ENCODE measurements around the gene PSMD8. TPM values are rescaled to one million over a fixed set of nuclear protein-coding genes. Genes with fewer than 3 reads are reported as not detected.
A peak's percentile ranks its signal among the peaks of the same experiment; 100 is the strongest.

The PSMD8 gene
- total RNA-seq, 1 donor, result 285 TPM

DNA sequence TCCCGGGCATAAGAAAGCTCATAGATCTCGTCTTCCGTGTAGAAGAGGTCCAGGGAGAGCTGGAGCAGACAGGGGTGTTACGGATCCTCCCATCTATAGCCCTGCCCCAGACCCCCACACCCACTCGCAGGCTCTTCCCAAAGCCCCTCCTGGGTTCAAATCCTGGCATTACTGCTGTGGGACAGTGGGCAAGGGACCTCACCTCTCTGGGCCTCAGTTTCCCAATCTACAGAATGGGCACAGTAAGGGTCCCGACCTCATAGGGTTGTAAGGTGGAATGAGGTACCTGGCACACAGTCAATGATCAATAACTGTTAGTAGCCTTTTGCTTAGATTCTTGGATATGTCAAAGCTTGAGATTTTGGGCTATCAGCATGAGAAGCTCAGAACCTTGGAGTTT is 39.0 kb downstream of the PSMD8 start:
- Histone ChIP-seq H3K36me3 (ENCODE audit: insufficient read depth, low read length) (no peaks in the 10 kb centered on the region), H2AFZ (ENCODE audit: low read length) (no peak overlapping the region), H3K27me3 (ENCODE audit: insufficient read depth, low read length) (peaks cover 11% of the 10 kb centered on the region), H3K27ac (ENCODE audit: low read depth, low read length) (no peak overlapping the region), H3K4me2 (ENCODE audit: insufficient read depth, low read length) (no peak overlapping the region), H3K79me2 (ENCODE audit: insufficient read depth, low read length) (no peaks in the 10 kb centered on the region), H3K4me3 (ENCODE audit: insufficient read depth, low read length) (no peak overlapping the region), H3K4me1 (ENCODE audit: insufficient read depth, low read length) (no peaks in the 10 kb centered on the region), H3K9me3 (ENCODE audit: low read depth, low read length) (no peaks in the 10 kb centered on the region), H4K20me1 (ENCODE audit: insufficient read depth, low read length) (no peaks in the 10 kb centered on the region)
- DNase-seq (ENCODE audit: insufficient read length, low spot score, missing footprints), result no peak
- TF ChIP-seq, protein P1, sequence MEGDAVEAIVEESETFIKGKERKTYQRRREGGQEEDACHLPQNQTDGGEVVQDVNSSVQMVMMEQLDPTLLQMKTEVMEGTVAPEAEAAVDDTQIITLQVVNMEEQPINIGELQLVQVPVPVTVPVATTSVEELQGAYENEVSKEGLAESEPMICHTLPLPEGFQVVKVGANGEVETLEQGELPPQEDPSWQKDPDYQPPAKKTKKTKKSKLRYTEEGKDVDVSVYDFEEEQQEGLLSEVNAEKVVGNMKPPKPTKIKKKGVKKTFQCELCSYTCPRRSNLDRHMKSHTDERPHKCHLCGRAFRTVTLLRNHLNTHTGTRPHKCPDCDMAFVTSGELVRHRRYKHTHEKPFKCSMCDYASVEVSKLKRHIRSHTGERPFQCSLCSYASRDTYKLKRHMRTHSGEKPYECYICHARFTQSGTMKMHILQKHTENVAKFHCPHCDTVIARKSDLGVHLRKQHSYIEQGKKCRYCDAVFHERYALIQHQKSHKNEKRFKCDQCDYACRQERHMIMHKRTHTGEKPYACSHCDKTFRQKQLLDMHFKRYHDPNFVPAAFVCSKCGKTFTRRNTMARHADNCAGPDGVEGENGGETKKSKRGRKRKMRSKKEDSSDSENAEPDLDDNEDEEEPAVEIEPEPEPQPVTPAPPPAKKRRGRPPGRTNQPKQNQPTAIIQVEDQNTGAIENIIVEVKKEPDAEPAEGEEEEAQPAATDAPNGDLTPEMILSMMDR (IDR thresholded peaks at IDR 0.05; ENCODE audit: extremely low read depth, low read depth, low read length), result no peak

DNA sequence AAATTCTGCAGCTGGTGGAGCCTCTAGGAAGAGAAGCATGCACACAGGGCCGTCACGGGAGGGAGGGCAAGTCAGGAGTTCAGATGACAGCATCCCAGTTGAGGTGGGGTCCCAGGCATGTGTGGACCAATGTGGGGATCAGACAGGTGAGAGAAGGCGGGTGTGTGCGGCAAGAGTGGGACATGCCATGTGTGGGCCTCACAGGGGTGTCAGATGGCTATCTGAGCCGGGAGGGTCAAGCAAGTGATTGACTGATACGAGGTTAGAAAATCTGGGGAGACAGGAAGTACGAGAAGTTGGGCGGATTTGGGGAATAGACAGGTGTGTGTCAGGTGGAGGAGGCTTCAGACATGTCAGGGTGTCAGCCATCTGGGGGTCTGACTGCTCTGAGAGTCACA is 42.8 kb downstream of the PSMD8 start:
- Histone ChIP-seq H3K9me3 (ENCODE audit: low read depth, low read length) (no peaks in the 10 kb centered on the region), H3K4me3 (ENCODE audit: insufficient read depth, low read length) (no peak overlapping the region), H3K36me3 (ENCODE audit: insufficient read depth, low read length) (no peaks in the 10 kb centered on the region), H2AFZ (ENCODE audit: low read length) (no peak overlapping the region), H3K4me2 (ENCODE audit: insufficient read depth, low read length) (no peak overlapping the region), H3K4me1 (ENCODE audit: insufficient read depth, low read length) (no peaks in the 10 kb centered on the region), H3K79me2 (ENCODE audit: insufficient read depth, low read length) (no peaks in the 10 kb centered on the region), H4K20me1 (ENCODE audit: insufficient read depth, low read length) (no peaks in the 10 kb centered on the region), H3K27ac (ENCODE audit: low read depth, low read length) (no peak overlapping the region), H3K27me3 (ENCODE audit: insufficient read depth, low read length) (peaks cover 19% of the 10 kb centered on the region)
- DNase-seq (ENCODE audit: insufficient read length, low spot score, missing footprints), result no peak
- TF ChIP-seq, protein P1 (IDR thresholded peaks at IDR 0.05; ENCODE audit: extremely low read depth, low read depth, low read length), result no peak

DNA sequence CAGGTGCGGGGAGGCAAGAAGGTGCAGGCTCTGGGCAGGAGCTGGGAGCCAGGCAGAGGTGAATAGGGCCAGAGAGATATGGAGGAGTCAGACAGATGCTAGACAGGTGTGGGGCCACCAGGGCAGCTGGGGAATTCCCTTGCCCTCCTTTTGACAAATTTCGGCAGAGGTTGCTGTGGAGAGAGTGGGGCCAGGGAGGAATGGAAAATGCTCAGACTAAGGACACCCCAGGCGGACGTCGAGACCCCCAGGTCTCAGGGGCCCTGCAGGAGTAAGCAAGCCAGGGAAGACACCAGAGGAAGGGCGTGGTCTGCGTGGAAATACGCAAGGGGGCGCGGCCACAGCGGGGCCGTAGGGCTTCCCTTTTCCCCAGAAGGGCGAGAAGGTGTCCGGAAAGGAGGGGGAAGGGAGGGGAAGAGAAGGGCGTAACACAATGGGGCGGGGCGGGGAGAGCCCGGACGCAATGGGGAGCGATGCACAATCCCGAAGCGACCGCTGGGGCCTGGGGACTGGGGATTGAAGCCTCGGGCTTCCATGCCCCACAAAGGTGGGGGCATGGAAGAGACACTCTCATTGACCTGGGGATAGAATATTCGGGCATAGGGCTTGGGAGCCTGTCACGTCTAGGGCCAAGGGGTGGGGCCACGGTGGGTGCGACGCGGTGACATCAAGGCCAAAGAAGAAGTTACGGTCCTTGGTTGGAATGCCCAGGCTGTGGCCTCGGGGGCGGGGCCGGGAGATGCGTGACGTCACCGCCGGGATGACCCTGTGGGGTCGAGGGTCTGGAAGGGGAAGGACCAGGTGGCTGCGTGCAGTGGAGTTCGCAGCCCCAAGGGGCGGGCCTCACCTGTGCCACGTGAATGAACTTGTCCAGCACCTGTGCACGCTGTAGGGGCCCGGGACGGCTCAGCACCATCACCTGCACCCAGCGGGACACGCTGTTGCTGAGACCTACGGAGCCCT is 43.5 kb downstream of the PSMD8 start:
- H3K36me3 ChIP-seq (ENCODE audit: insufficient read depth, low read length), result no peaks in the 10 kb centered on the region
- H3K9me3 ChIP-seq (ENCODE audit: low read depth, low read length), result no peaks in the 10 kb centered on the region
- TF ChIP-seq, protein P1 (IDR thresholded peaks at IDR 0.05; ENCODE audit: extremely low read depth, low read depth, low read length), result no peak
- H3K4me1 ChIP-seq (ENCODE audit: insufficient read depth, low read length), result no peaks in the 10 kb centered on the region
- no peak overlapping the region for H2AFZ ChIP-seq (ENCODE audit: low read length)
- peak; percentile 58 for DNase-seq (ENCODE audit: insufficient read length, low spot score, missing footprints)
- no peak overlapping the region for H3K4me3 ChIP-seq (ENCODE audit: insufficient read depth, low read length)
- no peaks in the 10 kb centered on the region for H3K79me2 ChIP-seq (ENCODE audit: insufficient read depth, low read length)
- no peak overlapping the region for H3K27ac ChIP-seq (ENCODE audit: low read depth, low read length)
- H3K27me3 ChIP-seq (ENCODE audit: insufficient read depth, low read length), result peaks cover 19% of the 10 kb centered on the region
- no peaks in the 10 kb centered on the region for H4K20me1 ChIP-seq (ENCODE audit: insufficient read depth, low read length)
- H3K4me2 ChIP-seq (ENCODE audit: insufficient read depth, low read length), result no peak overlapping the region

DNA sequence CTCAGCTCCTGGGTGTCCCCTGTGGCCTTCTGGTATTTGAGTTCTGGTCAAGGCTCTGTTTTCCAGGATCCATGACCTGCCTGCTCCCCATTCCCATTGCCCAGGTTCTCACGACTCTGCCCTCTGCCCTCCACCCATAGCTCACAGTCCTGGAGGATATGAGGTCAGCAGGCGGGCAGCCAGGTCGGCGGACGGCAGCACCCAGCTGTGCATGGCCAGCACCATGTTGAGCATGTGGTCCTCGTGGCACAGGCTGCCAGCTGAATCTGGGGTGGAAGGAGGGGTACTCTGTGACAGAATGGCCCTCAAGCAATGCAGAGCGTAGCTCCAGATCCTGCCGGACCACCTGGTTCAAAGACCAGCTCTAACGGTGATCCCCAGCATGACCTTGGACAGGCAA is 46.6 kb downstream of the PSMD8 start:
- no peaks in the 10 kb centered on the region for H3K36me3 ChIP-seq (ENCODE audit: insufficient read depth, low read length)
- H3K4me3 ChIP-seq (ENCODE audit: insufficient read depth, low read length), result no peak overlapping the region
- H3K4me1 ChIP-seq (ENCODE audit: insufficient read depth, low read length), result no peaks in the 10 kb centered on the region
- DNase-seq (ENCODE audit: insufficient read length, low spot score, missing footprints), result peak; percentile 56
- no peaks in the 10 kb centered on the region for H3K9me3 ChIP-seq (ENCODE audit: low read depth, low read length)
- TF ChIP-seq, protein P1 (IDR thresholded peaks at IDR 0.05; ENCODE audit: extremely low read depth, low read depth, low read length), result no peak
- no peaks in the 10 kb centered on the region for H3K79me2 ChIP-seq (ENCODE audit: insufficient read depth, low read length)
- peaks cover 19% of the 10 kb centered on the region for H3K27me3 ChIP-seq (ENCODE audit: insufficient read depth, low read length)
- no peak overlapping the region for H3K4me2 ChIP-seq (ENCODE audit: insufficient read depth, low read length)
- H2AFZ ChIP-seq (ENCODE audit: low read length), result no peak overlapping the region
- H4K20me1 ChIP-seq (ENCODE audit: insufficient read depth, low read length), result no peaks in the 10 kb centered on the region
- H3K27ac ChIP-seq (ENCODE audit: low read depth, low read length), result no peak overlapping the region
